Vagina (tissue), 2 donors: Measurements from ENCODE around the gene MEF2B. TPM values are rescaled to one million over a fixed set of nuclear protein-coding genes. Genes with fewer than 3 reads are reported as not detected.

Source experiments
- DNase-seq, 2 donors: peaks; one replicate each; pipeline ENCODE4 v3.0.0-alpha.2; 2017; ENCODE audit errors: extremely low spot score in 2 of 2
- H3K27ac ChIP-seq: fragments of 200-600 bp; sonication (generic); one replicate; pipeline ENCODE4 v1.5.1; 2019
- H3K27me3 ChIP-seq: fragments of 200-600 bp; sonication (generic); one replicate; pipeline ENCODE4 v1.5.1; 2019
- H3K36me3 ChIP-seq, 2 donors: fragments of 200-600 bp; sonication (generic); one replicate each; pipeline ENCODE4 v1.5.1; 2017 to 2019
- H3K4me1 ChIP-seq: fragments of 200-600 bp; sonication (generic); one replicate; pipeline ENCODE4 v1.5.1; 2019
- H3K4me3 ChIP-seq, 2 donors: fragments of 200-600 bp; sonication (generic); 1 replicate in 1 of 2; 2 replicates in 1 of 2; pipeline ENCODE4 v1.5.1; 2016 to 2019
- H3K9me3 ChIP-seq: fragments of 200-600 bp; sonication (generic); one replicate; pipeline ENCODE4 v1.5.1; 2019
- POLR2A ChIP-seq, 2 donors: fragments of 450-650 bp; IDR thresholded peaks; one replicate each; pipeline ENCODE4 v1.6.1; 2017; ENCODE audit warnings: antibody characterized with exemption in 2 of 2, mild to moderate bottlenecking in 2 of 2, moderate library complexity in 2 of 2
- POLR2AphosphoS5 ChIP-seq, 2 donors: sonication (generic); formaldehyde crosslinking; IDR thresholded peaks; one replicate each; pipeline ENCODE4 v1.9.0; 2017; ENCODE audit warnings: antibody characterized with exemption in 2 of 2, mild to moderate bottlenecking in 2 of 2, low read depth in 1 of 2; ENCODE audit not compliant: insufficient read depth in 1 of 2
- intact Hi-C: fragments of 100-400 bp; cut with DNase I; formaldehyde crosslinking; loops from one replicate; pipeline ENCODE4 v1.15.1; 2023
- total RNA-seq: library from RNA; depleted of rRNA; stranded (reverse); fragments of >200 nt; gene quantifications from one replicate; pipeline ENCODE4 v1.2.3, GENCODE V29; 2016
- TF ChIP-seq, protein P1 (sequence below), 3 experiments: fragments of 450-650 bp in 2 of 3; fragments of 200-600 bp in 1 of 3; sonication (generic) in 1 of 3; IDR thresholded peaks; one replicate each; pipeline ENCODE4 v1.5.1; 2017 to 2019; ENCODE audit warnings: antibody characterized with exemption in 3 of 3, mild to moderate bottlenecking in 2 of 3, moderate library complexity in 2 of 3

MEF2B gene
- total RNA-seq, 1 donor from 2014 or later = not detected

DNA sequence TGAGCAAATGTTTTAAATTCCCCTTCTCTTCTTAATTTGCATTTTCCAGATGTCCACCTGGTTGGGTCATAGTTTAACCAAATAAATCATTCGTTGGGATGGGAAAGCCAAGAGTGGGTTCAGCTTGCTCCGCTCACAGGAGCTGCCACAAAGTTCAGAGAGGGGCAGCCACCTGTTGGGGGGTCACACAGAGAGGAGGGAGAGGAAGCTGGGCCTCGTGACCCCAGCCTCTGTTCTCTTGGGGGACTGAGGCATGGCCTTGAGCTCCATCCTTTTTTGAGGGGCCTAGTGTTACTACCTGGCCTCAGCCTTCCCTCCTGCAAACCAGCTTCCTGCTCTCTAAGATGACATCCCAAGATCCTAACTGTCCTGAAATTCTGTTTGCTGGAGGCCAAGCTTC, 2.5 kb downstream of the MEF2B start:
- intact Hi-C loops = no loop called here
- no peak overlapping the region for H3K27ac ChIP-seq
- no peaks in the 10 kb centered on the region for H3K27me3 ChIP-seq
- TF ChIP-seq, protein P1, sequence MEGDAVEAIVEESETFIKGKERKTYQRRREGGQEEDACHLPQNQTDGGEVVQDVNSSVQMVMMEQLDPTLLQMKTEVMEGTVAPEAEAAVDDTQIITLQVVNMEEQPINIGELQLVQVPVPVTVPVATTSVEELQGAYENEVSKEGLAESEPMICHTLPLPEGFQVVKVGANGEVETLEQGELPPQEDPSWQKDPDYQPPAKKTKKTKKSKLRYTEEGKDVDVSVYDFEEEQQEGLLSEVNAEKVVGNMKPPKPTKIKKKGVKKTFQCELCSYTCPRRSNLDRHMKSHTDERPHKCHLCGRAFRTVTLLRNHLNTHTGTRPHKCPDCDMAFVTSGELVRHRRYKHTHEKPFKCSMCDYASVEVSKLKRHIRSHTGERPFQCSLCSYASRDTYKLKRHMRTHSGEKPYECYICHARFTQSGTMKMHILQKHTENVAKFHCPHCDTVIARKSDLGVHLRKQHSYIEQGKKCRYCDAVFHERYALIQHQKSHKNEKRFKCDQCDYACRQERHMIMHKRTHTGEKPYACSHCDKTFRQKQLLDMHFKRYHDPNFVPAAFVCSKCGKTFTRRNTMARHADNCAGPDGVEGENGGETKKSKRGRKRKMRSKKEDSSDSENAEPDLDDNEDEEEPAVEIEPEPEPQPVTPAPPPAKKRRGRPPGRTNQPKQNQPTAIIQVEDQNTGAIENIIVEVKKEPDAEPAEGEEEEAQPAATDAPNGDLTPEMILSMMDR (IDR thresholded peaks at IDR 0.05) = no peak
- TF ChIP-seq POLR2AphosphoS5 (IDR thresholded peaks at IDR 0.05; ENCODE audit: insufficient read depth in 1 of 2, low read depth in 1 of 2) (no peak), POLR2A (IDR thresholded peaks at IDR 0.05) (no peak)
- H3K9me3 ChIP-seq = no peaks in the 10 kb centered on the region
- peaks cover 16% of the 10 kb centered on the region for H3K4me1 ChIP-seq
- H3K4me3 ChIP-seq = no peak overlapping the region
- no peak for DNase-seq
- H3K36me3 ChIP-seq = no peaks in the 10 kb centered on the region

DNA sequence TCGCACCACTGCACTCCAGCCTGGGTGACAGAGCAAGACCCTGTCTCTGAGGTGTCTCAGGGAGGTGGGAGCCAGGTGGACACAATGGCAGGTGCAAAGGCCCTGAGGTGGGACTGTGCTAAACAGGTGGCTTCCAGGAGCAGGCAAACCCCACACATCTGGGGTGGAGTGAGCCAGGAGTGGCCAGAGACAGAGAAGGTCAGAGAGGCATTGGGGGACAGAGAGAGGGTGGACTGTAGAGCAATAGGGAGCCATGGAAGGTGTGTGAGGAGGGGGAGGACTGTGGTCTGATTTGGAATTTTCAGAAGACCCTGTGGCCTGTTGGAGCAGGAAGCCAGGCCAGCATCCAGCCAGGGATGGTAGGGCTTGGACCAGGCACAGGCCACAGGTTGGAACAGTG, 4.7 kb downstream of the MEF2B start:
- peaks cover 9% of the 10 kb centered on the region for H3K4me1 ChIP-seq
- H3K36me3 ChIP-seq = no peaks in the 10 kb centered on the region
- intact Hi-C loops = no loop called here
- H3K4me3 ChIP-seq = no peak overlapping the region
- no peaks in the 10 kb centered on the region for H3K9me3 ChIP-seq
- H3K27ac ChIP-seq = no peak overlapping the region
- no peaks in the 10 kb centered on the region for H3K27me3 ChIP-seq
- DNase-seq = no peak
- TF ChIP-seq POLR2AphosphoS5 (IDR thresholded peaks at IDR 0.05; ENCODE audit: insufficient read depth in 1 of 2, low read depth in 1 of 2) = no peak
- TF ChIP-seq, protein P1 (IDR thresholded peaks at IDR 0.05) = no peak
- no peak for TF ChIP-seq POLR2A (IDR thresholded peaks at IDR 0.05)

DNA sequence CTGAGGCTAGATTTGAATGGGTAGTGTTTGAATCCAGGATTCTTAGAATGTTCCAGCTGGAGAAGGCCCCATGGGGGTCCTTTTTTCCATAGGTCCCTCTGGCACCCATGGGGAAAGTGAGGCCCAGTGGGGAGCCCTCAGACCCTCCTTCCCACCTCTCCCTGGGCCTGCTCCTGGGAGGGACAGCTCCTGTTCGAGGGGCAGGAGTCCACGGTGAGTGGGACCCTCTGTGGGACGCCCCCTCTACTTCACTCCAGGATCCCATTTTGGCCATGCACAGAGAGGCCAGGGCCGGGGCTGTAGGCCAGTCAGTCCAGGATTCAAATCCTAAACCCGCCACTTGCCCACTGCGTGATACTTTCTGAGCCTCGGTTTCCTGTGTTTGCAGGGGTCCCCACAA, 7.6 kb downstream of the MEF2B start:
- Histone ChIP-seq H3K27ac (no peak overlapping the region), H3K4me3 (no peak overlapping the region), H3K9me3 (no peaks in the 10 kb centered on the region), H3K36me3 (no peaks in the 10 kb centered on the region), H3K27me3 (no peaks in the 10 kb centered on the region), H3K4me1 (no peaks in the 10 kb centered on the region)
- intact Hi-C loops = no loop called here
- DNase-seq = no peak
- TF ChIP-seq, protein P1 (IDR thresholded peaks at IDR 0.05) = no peak
- TF ChIP-seq POLR2A (IDR thresholded peaks at IDR 0.05) = no peak
- TF ChIP-seq POLR2AphosphoS5 (IDR thresholded peaks at IDR 0.05; ENCODE audit: insufficient read depth in 1 of 2, low read depth in 1 of 2) = no peak

GRCh38 chr19:19160461-19161035, 9.5 kb downstream of the MEF2B start:
- Histone ChIP-seq H3K27ac (no peak overlapping the region), H3K9me3 (no peaks in the 10 kb centered on the region), H3K27me3 (no peaks in the 10 kb centered on the region), H3K36me3 (peaks cover 0 to 5% of the 10 kb centered on the region in 2 donors), H3K4me3 (no peak overlapping the region), H3K4me1 (no peaks in the 10 kb centered on the region)
- intact Hi-C loops = no loop called here
- TF ChIP-seq POLR2AphosphoS5 (IDR thresholded peaks at IDR 0.05; ENCODE audit: insufficient read depth in 1 of 2, low read depth in 1 of 2) (no peak), POLR2A (IDR thresholded peaks at IDR 0.05) (no peak)
- TF ChIP-seq, protein P1 (IDR thresholded peaks at IDR 0.05) = no peak
- no peak for DNase-seq

GRCh38 chr19:19159534-19159933, 10.5 kb downstream of the MEF2B start:
- H3K27ac ChIP-seq = no peak overlapping the region
- TF ChIP-seq POLR2A (IDR thresholded peaks at IDR 0.05) (no peak), POLR2AphosphoS5 (IDR thresholded peaks at IDR 0.05; ENCODE audit: insufficient read depth in 1 of 2, low read depth in 1 of 2) (no peak)
- TF ChIP-seq, protein P1 (IDR thresholded peaks at IDR 0.05) = no peak
- H3K4me1 ChIP-seq = no peaks in the 10 kb centered on the region
- no peak for DNase-seq
- intact Hi-C loops = no loop called here
- no peak overlapping the region for H3K4me3 ChIP-seq
- peaks cover 0 to 5% of the 10 kb centered on the region in 2 donors for H3K36me3 ChIP-seq
- H3K9me3 ChIP-seq = no peaks in the 10 kb centered on the region
- no peaks in the 10 kb centered on the region for H3K27me3 ChIP-seq
